ENCODE measurements around the gene C22orf31. TPM values are rescaled to one million over a fixed set of nuclear protein-coding genes. Genes with fewer than 3 reads are reported as not detected.

C22orf31 gene
- not detected in 2 replicates for total RNA-seq

DNA sequence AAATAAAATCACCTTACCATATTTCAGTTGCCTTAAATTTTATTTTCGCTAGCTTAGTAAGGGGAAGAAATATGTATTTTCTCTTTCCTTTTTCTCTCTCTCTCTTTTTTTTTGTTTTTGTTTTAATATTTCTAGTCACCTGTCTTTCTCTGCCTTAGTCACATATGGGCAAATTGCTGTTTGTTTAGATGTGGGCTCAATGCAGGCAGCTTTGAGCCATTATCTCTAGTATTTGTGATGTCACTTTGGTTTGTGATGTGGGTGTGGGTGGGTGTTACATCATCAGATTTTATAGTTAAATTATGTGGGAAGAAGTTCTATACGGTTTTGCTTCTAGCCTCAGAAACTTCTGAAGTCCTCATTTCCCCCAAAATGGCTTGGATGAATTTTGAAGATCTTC lies at the start of gene C22orf31:
C22orf31 (minus strand) TSS at position 59 of the 400 bp plus-strand sequence; CDS start at position 20, 39 bp downstream.

DNA sequence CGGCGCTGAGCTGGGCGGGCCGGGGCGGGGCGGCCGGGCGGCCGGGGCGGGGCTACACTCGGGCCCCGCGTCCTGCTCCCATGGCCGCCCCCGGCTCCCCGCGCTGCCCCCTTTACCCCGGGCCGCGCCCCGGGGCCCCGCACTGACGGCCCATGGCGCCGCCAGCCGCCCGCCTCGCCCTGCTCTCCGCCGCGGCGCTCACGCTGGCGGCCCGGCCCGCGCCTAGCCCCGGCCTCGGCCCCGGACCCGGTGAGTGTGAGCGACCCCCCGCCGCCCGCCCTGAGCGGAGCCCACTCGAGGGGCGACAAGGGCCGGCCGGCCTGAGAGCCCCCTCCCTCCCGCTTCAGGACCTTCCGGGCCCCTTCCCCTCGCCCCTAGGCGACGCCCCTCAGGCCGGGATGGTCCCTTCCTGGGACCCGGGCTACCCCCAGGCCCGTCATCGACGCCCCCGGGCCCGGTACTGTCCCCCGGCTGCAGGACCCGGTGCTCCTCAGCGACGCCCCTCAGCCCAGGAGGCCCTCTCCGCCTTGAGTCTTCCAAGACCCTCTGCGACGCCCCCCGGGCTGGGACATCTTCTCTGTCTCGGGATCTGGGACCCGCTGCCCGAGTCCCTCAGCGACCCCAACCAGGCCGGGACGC lies 11.5 kb upstream of the C22orf31 start, which contains the start of gene KREMEN1:
KREMEN1 (plus strand) TSS at position 57 of the 639 bp plus-strand sequence; CDS start at position 153, 96 bp downstream.

Other genes starting within 250 kb of the C22orf31 start
- gene ZNRF3, start 178.3 kb downstream of the C22orf31 start, total RNA-seq = 1.6 and 2.8 TPM in 2 replicates
- gene KREMEN1, start 11.2 kb upstream of the C22orf31 start, total RNA-seq = 0.16 and 0.38 TPM in 2 replicates
- under 0.01 and 3.5 TPM in 2 replicates for gene EMID1, start 144.1 kb upstream of the C22orf31 start, total RNA-seq
- gene RHBDD3, start 206.2 kb upstream of the C22orf31 start, total RNA-seq = 12.1 and 20.0 TPM in 2 replicates
- gene EWSR1, start 206.4 kb upstream of the C22orf31 start, total RNA-seq = 109 and 136 TPM in 2 replicates
- 14.9 and 26.6 TPM in 2 replicates for gene GAS2L1, start 244.8 kb upstream of the C22orf31 start, total RNA-seq